Measurements from ENCODE around the gene AKAP13.

DNA sequence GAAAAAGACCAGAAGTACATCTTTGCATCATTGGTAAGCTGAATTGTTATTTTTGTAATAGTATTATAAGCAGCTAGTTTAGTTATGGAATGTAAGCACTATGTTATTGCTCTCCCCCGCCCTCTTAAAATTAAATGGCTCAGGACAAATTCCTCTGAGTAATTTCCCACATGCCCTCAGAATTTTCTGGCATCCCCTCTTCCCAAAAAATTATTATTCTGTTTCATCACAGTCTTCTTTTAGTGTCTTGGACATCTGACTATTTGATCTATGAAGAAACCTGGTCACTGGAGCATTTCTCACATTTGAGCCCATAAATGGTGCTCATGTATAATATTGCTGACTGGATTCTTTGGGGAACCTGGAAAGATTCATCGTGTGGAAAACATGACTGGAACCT is 346.1 kb downstream of the AKAP13 start:
- TF ChIP-seq, protein P1, sequence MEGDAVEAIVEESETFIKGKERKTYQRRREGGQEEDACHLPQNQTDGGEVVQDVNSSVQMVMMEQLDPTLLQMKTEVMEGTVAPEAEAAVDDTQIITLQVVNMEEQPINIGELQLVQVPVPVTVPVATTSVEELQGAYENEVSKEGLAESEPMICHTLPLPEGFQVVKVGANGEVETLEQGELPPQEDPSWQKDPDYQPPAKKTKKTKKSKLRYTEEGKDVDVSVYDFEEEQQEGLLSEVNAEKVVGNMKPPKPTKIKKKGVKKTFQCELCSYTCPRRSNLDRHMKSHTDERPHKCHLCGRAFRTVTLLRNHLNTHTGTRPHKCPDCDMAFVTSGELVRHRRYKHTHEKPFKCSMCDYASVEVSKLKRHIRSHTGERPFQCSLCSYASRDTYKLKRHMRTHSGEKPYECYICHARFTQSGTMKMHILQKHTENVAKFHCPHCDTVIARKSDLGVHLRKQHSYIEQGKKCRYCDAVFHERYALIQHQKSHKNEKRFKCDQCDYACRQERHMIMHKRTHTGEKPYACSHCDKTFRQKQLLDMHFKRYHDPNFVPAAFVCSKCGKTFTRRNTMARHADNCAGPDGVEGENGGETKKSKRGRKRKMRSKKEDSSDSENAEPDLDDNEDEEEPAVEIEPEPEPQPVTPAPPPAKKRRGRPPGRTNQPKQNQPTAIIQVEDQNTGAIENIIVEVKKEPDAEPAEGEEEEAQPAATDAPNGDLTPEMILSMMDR (IDR thresholded peaks at IDR 0.05): no peak
- TF ChIP-seq POLR2A (IDR thresholded peaks at IDR 0.05): no peak
